NCI-H1930 (cell line): Measurements from ENCODE around the gene SYNGR2.
A peak's percentile ranks its signal among the peaks of the same experiment; 100 is the strongest.

Source experiments
- DNase-seq, 2 experiments: peaks; one replicate each; lab custom pipeline; 2025; lab: John Stamatoyannopoulos, UW

Gene SYNGR2

DNA sequence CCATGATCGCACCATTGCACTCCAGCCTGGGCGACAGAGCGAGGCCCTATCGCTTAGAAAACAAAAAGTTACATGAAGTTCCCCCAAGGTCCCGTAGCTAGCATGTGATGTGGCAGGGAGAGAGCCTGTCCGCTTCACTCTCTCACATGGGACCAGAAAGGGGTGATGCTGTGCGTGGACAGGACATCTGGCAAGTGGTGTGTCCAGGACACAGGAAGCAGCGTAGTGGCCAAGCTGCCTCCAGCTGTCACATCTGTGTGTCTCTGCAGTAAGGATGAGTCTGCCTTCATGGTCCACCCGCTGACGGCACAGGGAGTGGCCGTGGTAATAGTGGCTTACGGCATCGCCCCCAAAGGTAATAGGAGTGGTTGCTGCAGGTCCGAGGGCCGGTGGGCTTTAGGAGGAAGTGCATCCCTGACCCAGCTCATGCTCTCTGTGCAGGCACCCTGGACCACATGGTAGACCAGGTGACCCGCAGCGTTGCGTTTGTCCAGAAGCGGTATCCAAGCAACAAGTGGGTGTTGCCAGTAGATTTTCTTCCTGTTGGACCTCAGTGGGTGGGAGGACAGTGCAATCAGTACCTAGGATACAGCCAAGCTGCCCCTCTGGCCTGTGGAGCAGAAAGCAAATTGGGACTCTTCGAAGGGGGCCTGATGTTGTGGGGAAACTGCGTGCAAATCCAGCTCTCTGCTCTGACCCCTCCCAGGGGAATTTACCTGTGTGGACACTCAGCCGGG is 36.2 kb downstream of the SYNGR2 start:
- no peak for DNase-seq

DNA sequence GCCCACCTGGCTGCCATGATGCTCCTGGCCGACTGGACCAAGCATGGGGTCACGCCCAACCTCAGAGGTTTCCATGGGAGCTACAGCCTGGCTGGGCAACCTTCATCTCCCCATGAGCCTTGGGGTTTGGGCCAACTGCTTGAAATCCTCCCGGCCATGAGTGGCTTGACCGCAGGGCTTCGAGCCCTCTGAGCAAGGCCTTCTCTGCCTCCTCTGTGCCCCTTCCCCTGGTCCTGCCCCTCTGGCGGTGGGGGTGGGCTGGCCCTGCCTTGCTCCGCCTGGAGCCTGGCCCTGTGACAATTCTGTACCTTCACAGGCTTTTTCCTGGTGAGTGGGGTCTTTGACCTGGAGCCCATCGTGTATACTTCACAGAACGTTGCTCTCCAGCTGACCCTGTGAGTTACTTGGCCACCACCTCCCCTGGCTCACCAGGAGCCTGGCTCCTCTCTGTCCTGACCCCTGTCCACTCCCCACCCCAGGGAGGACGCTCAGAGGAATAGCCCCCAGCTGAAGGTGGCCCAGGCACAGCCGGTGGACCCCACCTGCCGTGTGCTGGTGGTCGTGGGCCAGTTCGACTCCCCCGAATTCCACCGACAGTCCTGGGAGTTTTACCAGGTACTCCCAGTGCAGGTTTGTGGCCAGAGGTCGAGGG is 36.9 kb downstream of the SYNGR2 start:
- DNase-seq, result no peak

DNA sequence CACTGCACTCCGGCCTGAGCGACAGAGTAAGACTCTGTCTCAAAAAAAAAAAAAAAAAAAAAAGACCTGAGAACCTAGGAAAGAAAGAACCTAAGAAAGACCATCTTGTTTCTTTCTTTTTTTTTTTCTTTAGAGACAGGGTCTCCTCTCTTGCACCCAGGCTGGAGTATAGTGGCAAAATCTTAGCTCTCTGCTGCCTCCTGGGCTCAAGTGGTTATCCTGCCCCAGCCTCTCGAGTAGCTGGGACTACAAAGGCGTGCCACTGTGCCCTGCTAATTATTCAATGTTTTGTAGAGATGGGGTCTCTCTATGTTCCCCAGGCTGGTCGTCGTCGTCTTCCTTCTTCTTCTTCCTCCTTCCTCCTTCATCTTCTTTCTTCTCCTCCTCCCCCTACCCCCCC is 37.9 kb downstream of the SYNGR2 start:
- DNase-seq, result no peak

DNA sequence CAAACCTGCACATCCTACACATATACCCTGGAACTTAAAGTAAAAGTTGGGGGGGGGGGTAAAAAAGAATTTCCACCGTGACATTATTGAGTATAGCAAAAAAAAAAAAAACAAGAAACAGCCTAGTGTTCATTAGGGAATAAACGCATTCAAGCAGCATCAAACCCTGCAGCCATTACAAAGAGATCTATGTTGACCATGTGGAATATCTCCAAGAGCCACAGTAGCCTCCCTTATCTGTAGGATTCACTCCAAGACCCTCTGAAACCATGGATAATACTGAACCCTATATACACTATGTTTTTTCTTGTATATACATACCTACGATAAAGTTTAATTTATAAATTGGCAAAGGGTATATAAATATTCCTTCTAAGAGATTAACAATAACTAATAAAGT is 40.1 kb downstream of the SYNGR2 start:
- no peak for DNase-seq

DNA sequence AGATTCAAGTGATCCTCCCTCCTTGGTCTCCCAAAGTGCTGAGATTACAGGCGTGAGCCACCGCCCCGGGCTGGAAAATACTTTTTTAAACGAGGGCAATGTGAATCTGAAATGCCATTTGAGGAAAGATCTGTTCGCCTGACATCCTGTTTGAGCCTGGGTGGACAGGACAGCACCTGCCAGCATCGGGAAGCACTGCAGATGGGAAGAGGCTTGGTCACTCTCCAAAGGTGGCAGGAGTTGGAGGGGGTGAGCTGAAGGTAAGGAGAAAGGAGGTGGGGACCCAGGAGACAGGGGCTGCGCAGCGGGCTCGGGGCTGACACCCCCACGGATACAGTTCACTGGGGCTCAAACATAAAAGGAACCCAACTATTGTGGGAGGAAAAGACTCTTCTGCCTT is 41.7 kb downstream of the SYNGR2 start:
- DNase-seq, result no peak

DNA sequence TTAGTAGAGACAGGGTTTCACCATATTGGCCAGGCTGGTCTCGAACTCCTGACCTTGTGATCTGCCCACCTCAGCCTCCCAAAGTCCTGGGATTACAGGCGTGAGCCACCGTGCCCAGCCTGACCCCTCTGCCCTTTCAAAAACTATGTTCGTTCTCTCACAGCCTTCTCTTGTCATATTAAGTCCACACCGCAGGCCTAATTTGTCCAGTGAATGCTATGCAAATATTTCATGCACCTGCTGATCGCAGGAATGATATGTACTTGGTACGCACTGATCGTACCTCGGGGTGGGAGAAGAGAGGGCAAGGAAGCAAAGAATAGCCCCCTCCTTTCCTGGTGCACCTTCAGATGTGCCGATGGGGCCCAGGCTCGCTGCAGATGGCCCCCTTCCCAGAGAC is 42.7 kb downstream of the SYNGR2 start:
- no peak for DNase-seq

DNA sequence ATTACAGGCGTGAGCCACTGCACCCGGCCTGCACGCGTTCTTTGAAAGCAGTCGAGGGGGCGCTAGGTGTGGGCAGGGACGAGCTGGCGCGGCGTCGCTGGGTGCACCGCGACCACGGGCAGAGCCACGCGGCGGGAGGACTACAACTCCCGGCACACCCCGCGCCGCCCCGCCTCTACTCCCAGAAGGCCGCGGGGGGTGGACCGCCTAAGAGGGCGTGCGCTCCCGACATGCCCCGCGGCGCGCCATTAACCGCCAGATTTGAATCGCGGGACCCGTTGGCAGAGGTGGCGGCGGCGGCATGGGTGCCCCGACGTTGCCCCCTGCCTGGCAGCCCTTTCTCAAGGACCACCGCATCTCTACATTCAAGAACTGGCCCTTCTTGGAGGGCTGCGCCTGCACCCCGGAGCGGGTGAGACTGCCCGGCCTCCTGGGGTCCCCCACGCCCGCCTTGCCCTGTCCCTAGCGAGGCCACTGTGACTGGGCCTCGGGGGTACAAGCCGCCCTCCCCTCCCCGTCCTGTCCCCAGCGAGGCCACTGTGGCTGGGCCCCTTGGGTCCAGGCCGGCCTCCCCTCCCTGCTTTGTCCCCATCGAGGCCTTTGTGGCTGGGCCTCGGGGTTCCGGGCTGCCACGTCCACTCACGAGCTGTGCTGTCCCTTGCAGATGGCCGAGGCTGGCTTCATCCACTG is 45.8 kb downstream of the SYNGR2 start, which contains the start of gene BIRC5:
Gene BIRC5 (plus strand): TSS at position 238 of the 690 bp plus-strand sequence. CDS start 64 bp downstream, at position 302.
- peak; percentile 92 to 95 for DNase-seq

DNA sequence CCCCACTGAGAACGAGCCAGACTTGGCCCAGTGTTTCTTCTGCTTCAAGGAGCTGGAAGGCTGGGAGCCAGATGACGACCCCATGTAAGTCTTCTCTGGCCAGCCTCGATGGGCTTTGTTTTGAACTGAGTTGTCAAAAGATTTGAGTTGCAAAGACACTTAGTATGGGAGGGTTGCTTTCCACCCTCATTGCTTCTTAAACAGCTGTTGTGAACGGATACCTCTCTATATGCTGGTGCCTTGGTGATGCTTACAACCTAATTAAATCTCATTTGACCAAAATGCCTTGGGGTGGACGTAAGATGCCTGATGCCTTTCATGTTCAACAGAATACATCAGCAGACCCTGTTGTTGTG is 46.3 kb downstream of the SYNGR2 start:
- DNase-seq, result no peak

DNA sequence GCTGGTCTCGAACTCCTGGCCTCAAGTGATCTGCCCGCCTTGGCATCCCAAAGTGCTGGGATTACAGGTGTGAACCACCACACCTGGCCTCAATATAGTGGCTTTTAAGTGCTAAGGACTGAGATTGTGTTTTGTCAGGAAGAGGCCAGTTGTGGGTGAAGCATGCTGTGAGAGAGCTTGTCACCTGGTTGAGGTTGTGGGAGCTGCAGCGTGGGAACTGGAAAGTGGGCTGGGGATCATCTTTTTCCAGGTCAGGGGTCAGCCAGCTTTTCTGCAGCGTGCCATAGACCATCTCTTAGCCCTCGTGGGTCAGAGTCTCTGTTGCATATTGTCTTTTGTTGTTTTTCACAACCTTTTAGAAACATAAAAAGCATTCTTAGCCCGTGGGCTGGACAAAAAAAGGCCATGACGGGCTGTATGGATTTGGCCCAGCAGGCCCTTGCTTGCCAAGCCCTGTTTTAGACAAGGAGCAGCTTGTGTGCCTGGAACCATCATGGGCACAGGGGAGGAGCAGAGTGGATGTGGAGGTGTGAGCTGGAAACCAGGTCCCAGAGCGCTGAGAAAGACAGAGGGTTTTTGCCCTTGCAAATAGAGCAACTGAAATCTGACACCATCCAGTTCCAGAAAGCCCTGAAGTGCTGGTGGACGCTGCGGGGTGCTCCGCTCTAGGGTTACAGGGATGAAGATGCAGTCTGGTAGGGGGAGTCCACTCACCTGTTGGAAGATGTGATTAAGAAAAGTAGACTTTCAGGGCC is 51.2 kb downstream of the SYNGR2 start:
- no peak for DNase-seq
